ENCODE results near the gene RBKS.

The RBKS gene

DNA sequence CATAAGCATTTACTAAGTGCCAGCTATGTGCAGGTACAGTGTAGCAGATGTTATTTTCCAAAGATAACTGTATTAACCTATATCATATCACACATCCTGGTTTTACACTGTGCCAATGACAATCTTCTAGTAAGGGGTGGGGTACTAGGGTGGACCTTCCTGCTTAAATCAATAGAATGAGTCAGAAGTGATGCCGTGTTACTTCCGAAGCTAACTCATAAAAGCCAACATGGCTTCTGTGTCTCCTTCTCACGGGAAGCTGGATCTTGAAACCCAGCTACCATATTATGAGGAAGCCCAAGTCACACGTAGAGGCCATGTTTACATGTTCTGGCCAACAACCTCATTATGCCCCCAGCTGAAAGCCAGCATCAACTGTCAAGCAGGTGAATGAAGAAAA lies 59.5 kb downstream of the RBKS start:
- TF ChIP-seq, protein P1, sequence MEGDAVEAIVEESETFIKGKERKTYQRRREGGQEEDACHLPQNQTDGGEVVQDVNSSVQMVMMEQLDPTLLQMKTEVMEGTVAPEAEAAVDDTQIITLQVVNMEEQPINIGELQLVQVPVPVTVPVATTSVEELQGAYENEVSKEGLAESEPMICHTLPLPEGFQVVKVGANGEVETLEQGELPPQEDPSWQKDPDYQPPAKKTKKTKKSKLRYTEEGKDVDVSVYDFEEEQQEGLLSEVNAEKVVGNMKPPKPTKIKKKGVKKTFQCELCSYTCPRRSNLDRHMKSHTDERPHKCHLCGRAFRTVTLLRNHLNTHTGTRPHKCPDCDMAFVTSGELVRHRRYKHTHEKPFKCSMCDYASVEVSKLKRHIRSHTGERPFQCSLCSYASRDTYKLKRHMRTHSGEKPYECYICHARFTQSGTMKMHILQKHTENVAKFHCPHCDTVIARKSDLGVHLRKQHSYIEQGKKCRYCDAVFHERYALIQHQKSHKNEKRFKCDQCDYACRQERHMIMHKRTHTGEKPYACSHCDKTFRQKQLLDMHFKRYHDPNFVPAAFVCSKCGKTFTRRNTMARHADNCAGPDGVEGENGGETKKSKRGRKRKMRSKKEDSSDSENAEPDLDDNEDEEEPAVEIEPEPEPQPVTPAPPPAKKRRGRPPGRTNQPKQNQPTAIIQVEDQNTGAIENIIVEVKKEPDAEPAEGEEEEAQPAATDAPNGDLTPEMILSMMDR (IDR thresholded peaks at IDR 0.05; ENCODE audit: low read depth, low read length): no peak
- TF ChIP-seq EZH2phosphoT487 (IDR thresholded peaks at IDR 0.05; ENCODE audit: low read depth): no peak
- Histone ChIP-seq H3K79me2 (ENCODE audit: low read length) (no peaks in the 10 kb centered on the region), H2AFZ (ENCODE audit: low read depth, low read length) (no peak overlapping the region), H3K4me2 (ENCODE audit: low read length) (no peak overlapping the region), H3K27me3 (ENCODE audit: low read depth, low read length) (peaks cover 13% of the 10 kb centered on the region), H3K27ac (ENCODE audit: low read length) (no peak overlapping the region), H3K4me3 (ENCODE audit: low read length) (no peak overlapping the region), H3K36me3 (replicated peaks; ENCODE audit: low read depth, low read length) (no peaks in the 10 kb centered on the region), H4K20me1 (ENCODE audit: insufficient read depth, low read length) (no peaks in the 10 kb centered on the region), H3K9ac (ENCODE audit: low read length) (no peak overlapping the region), H3K9me3 (ENCODE audit: insufficient read depth, low read length) (no peaks in the 10 kb centered on the region), H3K4me1 (ENCODE audit: low read length) (peaks cover 10% of the 10 kb centered on the region)

DNA sequence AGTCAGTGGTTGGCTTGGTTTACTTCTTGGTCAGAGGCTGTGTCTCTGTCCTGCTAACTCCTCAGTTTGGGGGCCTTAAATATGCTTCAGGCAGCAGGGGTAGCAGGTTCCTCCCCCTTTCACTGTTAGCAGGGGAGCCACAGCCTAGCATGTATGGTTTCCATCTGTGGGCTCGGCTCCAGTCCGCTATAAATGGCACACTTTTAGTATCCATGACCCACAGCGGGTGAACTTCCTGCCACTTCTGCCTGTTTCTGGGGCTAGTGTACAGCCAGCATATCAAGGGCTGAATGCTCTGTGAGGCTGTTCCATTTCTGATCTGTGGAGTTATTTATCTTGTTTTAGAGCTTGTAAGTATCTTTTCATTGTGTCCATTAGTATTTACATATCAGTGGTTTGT lies 60.4 kb downstream of the RBKS start:
- TF ChIP-seq EZH2phosphoT487 (IDR thresholded peaks at IDR 0.05; ENCODE audit: low read depth): no peak
- TF ChIP-seq, protein P1 (IDR thresholded peaks at IDR 0.05; ENCODE audit: low read depth, low read length): no peak
- Histone ChIP-seq H3K9ac (ENCODE audit: low read length) (no peak overlapping the region), H3K4me2 (ENCODE audit: low read length) (no peak overlapping the region), H3K36me3 (replicated peaks; ENCODE audit: low read depth, low read length) (no peaks in the 10 kb centered on the region), H3K79me2 (ENCODE audit: low read length) (no peaks in the 10 kb centered on the region), H3K4me1 (ENCODE audit: low read length) (peaks cover 10% of the 10 kb centered on the region), H3K27me3 (ENCODE audit: low read depth, low read length) (peaks cover 13% of the 10 kb centered on the region), H3K4me3 (ENCODE audit: low read length) (no peak overlapping the region), H2AFZ (ENCODE audit: low read depth, low read length) (no peak overlapping the region), H3K27ac (ENCODE audit: low read length) (no peak overlapping the region), H3K9me3 (ENCODE audit: insufficient read depth, low read length) (no peaks in the 10 kb centered on the region), H4K20me1 (ENCODE audit: insufficient read depth, low read length) (no peaks in the 10 kb centered on the region)

DNA sequence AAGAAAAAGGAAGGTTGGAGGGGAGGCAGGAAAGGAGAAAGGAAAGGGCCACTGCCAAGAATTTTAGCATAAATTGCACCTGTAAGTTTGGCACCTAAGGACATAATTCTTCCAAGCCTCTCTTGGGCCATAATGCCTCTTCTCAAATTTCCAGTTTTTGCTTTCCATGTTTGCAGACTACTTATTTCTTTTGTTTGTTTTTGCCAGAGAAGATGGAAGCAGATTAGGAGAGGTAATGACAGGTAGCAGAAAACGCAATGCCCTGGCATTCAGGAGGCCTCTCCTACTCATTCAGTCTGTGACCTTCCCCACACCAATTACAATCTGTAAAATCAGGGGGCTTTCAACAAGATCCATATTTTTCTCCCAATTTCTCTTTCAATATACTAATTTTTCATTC lies 61.9 kb downstream of the RBKS start:
- Histone ChIP-seq H2AFZ (ENCODE audit: low read depth, low read length) (no peak overlapping the region), H3K36me3 (replicated peaks; ENCODE audit: low read depth, low read length) (no peaks in the 10 kb centered on the region), H3K9me3 (ENCODE audit: insufficient read depth, low read length) (0 out of 2 replicates have a peak, but pooled peaks cover 5% of the 10 kb centered on the region), H4K20me1 (ENCODE audit: insufficient read depth, low read length) (no peaks in the 10 kb centered on the region), H3K9ac (ENCODE audit: low read length) (no peak overlapping the region), H3K79me2 (ENCODE audit: low read length) (no peaks in the 10 kb centered on the region), H3K4me1 (ENCODE audit: low read length) (peaks cover 10% of the 10 kb centered on the region), H3K4me3 (ENCODE audit: low read length) (no peak overlapping the region), H3K27ac (ENCODE audit: low read length) (no peak overlapping the region), H3K27me3 (ENCODE audit: low read depth, low read length) (peaks cover 13% of the 10 kb centered on the region), H3K4me2 (ENCODE audit: low read length) (no peak overlapping the region)
- TF ChIP-seq EZH2phosphoT487 (IDR thresholded peaks at IDR 0.05; ENCODE audit: low read depth): no peak
- TF ChIP-seq, protein P1 (IDR thresholded peaks at IDR 0.05; ENCODE audit: low read depth, low read length): no peak

DNA sequence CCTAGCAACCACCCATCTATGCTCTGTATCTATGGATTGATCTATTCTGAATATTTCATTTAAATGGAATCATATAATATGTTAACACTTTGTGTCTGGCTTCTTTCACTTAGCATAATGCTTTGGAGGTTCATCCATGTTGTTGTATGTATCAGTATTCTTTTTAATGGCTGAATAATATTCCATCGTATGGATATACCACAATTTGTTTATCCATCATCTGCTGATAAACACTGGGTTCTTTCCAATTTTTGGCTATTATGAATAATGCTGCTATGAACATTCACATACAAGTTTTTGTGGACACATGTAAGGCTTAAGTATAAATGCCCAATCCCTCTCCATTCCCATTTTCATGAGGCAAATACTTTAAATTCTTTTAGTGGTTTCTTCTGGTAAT lies 65.8 kb downstream of the RBKS start:
- 0 out of 2 replicates have a peak, but pooled peaks cover 5% of the 10 kb centered on the region for H3K9me3 ChIP-seq (ENCODE audit: insufficient read depth, low read length)
- no peak overlapping the region for H3K4me3 ChIP-seq (ENCODE audit: low read length)
- no peaks in the 10 kb centered on the region for H3K27me3 ChIP-seq (ENCODE audit: low read depth, low read length)
- H3K4me1 ChIP-seq (ENCODE audit: low read length): no peaks in the 10 kb centered on the region
- H3K36me3 ChIP-seq (replicated peaks; ENCODE audit: low read depth, low read length): no peaks in the 10 kb centered on the region
- H3K27ac ChIP-seq (ENCODE audit: low read length): no peak overlapping the region
- no peak overlapping the region for H2AFZ ChIP-seq (ENCODE audit: low read depth, low read length)
- no peak overlapping the region for H3K9ac ChIP-seq (ENCODE audit: low read length)
- TF ChIP-seq EZH2phosphoT487 (IDR thresholded peaks at IDR 0.05; ENCODE audit: low read depth): no peak
- TF ChIP-seq, protein P1 (IDR thresholded peaks at IDR 0.05; ENCODE audit: low read depth, low read length): no peak
- H3K79me2 ChIP-seq (ENCODE audit: low read length): no peaks in the 10 kb centered on the region
- no peak overlapping the region for H3K4me2 ChIP-seq (ENCODE audit: low read length)
- no peaks in the 10 kb centered on the region for H4K20me1 ChIP-seq (ENCODE audit: insufficient read depth, low read length)
